HepG2 (cell line): ENCODE data around the gene PDGFRB.

Source experiments
- GABPA ChIP-seq, 2 experiments: IDR thresholded peaks; 2 replicates each; pipeline ENCODE4 v1.6.1; 2011 to 2016; ENCODE audit warnings: low read depth in 2 of 2, low read length in 1 of 2, missing biosample characterization in 1 of 2, missing genetic modification characterization in 1 of 2
- HNRNPL ChIP-seq: fragments of 200-400 bp; formaldehyde crosslinking; IDR thresholded peaks from 2 replicates; pipeline ENCODE4 v1.6.1; 2017; ENCODE audit warnings: mild to moderate bottlenecking, low read depth, low read length
- MATR3 ChIP-seq: sonication (generic); formaldehyde crosslinking; IDR thresholded peaks from 2 replicates; pipeline ENCODE4 v1.4.0; 2020; ENCODE audit warnings: missing genetic modification reagents
- POLR2AphosphoS5 ChIP-seq: IDR thresholded peaks from 2 replicates; pipeline ENCODE4 v1.6.1; 2012; ENCODE audit warnings: low read depth, low read length
- U2AF1 ChIP-seq: fragments of 200-400 bp; formaldehyde crosslinking; optimal IDR thresholded peaks from 2 replicates; pipeline ENCODE3; 2017; ENCODE audit warnings: mild to moderate bottlenecking, low read depth, low read length
- YY1 ChIP-seq: IDR thresholded peaks from 2 replicates; pipeline ENCODE4 v1.6.1; 2011; ENCODE audit warnings: low read length, low read depth, moderate library complexity, mild to moderate bottlenecking; ENCODE audit not compliant: insufficient read depth, insufficient replicate concordance
- ZBTB3 ChIP-seq: sonication (generic); formaldehyde crosslinking; IDR thresholded peaks from 2 replicates; pipeline ENCODE4 v1.4.0; 2020; ENCODE audit warnings: low read depth, mild to moderate bottlenecking, moderate library complexity, missing genetic modification reagents, borderline replicate concordance
- ZNF24 ChIP-seq: fragments of 450-650 bp; IDR thresholded peaks from 2 replicates; pipeline ENCODE4 v1.6.1; 2017; ENCODE audit warnings: antibody characterized with exemption, mild to moderate bottlenecking
- ZNF605 ChIP-seq: sonication (generic); formaldehyde crosslinking; IDR thresholded peaks from 2 replicates; pipeline ENCODE4 v1.8.0; 2022; ENCODE audit warnings: mild to moderate bottlenecking, missing genetic modification reagents
- TF ChIP-seq, protein P1 (sequence below): IDR thresholded peaks from 2 replicates; pipeline ENCODE4 v1.6.1; 2016; ENCODE audit warnings: low read depth
- TF ChIP-seq, protein P2 (sequence below): sonication (generic); formaldehyde crosslinking; IDR thresholded peaks from 2 replicates; pipeline ENCODE4 v1.4.0; 2020; ENCODE audit warnings: missing genetic modification reagents, mild to moderate bottlenecking, borderline replicate concordance
- TF ChIP-seq, protein P3 (sequence below): sonication (generic); formaldehyde crosslinking; IDR thresholded peaks from 2 replicates; pipeline ENCODE4 v1.8.0; 2022; ENCODE audit warnings: low read depth, missing genetic modification reagents

DNA sequence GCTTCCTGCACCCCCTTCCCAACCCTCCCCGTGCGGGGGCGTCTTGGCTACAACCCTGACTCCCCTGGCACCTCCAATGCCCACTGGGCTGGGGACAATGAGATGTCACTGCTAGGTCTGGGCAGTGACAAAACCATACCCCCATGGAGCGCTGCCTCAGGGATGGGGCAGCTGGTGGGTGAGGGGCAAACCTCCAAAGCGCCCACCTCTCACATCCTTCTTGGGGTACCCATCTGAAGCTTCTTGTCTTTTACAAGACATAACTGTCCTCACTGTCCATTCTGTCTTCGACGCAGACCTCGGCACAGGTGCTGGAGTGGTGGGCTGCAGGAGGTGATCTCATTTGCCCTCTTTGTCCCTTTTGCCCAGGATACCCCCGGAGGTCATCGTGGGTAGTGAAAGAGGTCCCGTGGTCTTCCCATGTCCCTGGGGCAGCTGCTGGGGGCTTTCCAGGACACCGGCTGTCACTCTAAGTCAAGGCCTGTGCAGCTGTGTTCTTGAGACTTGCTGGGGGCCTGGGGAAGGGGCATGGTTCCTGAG lies 41.5 kb downstream of the PDGFRB start:
- TF ChIP-seq, protein P1, sequence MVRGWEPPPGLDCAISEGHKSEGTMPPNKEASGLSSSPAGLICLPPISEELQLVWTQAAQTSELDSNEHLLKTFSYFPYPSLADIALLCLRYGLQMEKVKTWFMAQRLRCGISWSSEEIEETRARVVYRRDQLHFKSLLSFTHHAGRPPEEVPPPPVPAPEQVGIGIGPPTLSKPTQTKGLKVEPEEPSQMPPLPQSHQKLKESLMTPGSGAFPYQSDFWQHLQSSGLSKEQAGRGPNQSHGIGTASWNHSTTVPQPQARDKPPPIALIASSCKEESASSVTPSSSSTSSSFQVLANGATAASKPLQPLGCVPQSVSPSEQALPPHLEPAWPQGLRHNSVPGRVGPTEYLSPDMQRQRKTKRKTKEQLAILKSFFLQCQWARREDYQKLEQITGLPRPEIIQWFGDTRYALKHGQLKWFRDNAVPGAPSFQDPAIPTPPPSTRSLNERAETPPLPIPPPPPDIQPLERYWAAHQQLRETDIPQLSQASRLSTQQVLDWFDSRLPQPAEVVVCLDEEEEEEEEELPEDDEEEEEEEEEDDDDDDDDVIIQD (CRISPR knock-in tag) = no peak
- TF ChIP-seq MATR3 (no peak), ZNF24 (no peak), ZBTB3 (CRISPR knock-in tag) (no peak), POLR2AphosphoS5 (no peak), ZNF605 (CRISPR knock-in tag) (no peak), HNRNPL (no peak), U2AF1 (no peak), YY1 (no peak), GABPA (IDR thresholded peaks at IDR 0.05; ENCODE audit: low read depth, low read length) (no peak), GABPA (CRISPR knock-in tag; IDR thresholded peaks at IDR 0.05; ENCODE audit: low read depth) (no peak)
- TF ChIP-seq, protein P2, sequence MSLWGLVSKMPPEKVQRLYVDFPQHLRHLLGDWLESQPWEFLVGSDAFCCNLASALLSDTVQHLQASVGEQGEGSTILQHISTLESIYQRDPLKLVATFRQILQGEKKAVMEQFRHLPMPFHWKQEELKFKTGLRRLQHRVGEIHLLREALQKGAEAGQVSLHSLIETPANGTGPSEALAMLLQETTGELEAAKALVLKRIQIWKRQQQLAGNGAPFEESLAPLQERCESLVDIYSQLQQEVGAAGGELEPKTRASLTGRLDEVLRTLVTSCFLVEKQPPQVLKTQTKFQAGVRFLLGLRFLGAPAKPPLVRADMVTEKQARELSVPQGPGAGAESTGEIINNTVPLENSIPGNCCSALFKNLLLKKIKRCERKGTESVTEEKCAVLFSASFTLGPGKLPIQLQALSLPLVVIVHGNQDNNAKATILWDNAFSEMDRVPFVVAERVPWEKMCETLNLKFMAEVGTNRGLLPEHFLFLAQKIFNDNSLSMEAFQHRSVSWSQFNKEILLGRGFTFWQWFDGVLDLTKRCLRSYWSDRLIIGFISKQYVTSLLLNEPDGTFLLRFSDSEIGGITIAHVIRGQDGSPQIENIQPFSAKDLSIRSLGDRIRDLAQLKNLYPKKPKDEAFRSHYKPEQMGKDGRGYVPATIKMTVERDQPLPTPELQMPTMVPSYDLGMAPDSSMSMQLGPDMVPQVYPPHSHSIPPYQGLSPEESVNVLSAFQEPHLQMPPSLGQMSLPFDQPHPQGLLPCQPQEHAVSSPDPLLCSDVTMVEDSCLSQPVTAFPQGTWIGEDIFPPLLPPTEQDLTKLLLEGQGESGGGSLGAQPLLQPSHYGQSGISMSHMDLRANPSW (CRISPR knock-in tag) = no peak
- TF ChIP-seq, protein P3, sequence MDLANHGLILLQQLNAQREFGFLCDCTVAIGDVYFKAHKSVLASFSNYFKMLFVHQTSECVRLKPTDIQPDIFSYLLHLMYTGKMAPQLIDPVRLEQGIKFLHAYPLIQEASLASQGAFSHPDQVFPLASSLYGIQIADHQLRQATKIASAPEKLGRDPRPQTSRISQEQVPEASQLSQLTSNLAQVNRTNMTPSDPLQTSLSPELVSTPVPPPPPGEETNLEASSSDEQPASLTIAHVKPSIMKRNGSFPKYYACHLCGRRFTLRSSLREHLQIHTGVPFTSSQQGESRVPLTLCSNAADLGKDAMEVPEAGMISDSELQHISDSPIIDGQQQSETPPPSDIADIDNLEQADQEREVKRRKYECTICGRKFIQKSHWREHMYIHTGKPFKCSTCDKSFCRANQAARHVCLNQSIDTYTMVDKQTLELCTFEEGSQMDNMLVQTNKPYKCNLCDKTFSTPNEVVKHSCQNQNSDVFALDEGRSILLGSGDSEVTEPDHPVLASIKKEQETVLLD = no peak
